Spleen (tissue), 7 donors: ENCODE measurements around the gene DENND4B.

ENCODE experiments used
- CTCF ChIP-seq, 11 experiments: fragments of 200-600 bp in 7 of 11; fragments of 450-650 bp in 4 of 11; sonication (generic) in 4 of 11; IDR thresholded peaks in 8 of 11; conservative IDR thresholded peaks in 3 of 11; 1 replicate in 7 of 11; 2 replicates in 4 of 11; pipeline versions ENCODE4 v1.4.0 to v1.8.0; 2016 to 2021; ENCODE audit warnings: antibody characterized with exemption in 11 of 11, inconsistent platforms in 4 of 11, mild to moderate bottlenecking in 1 of 11
- POLR2A ChIP-seq, 3 donors: fragments of 450-650 bp; IDR thresholded peaks; one replicate each; pipeline ENCODE4 v1.5.1; 2017; ENCODE audit warnings: antibody characterized with exemption in 3 of 3, mild to moderate bottlenecking in 1 of 3
- POLR2AphosphoS5 ChIP-seq, 3 donors: sonication (generic); formaldehyde crosslinking; IDR thresholded peaks; one replicate each; pipeline ENCODE4 v1.5.1; 2017; ENCODE audit warnings: antibody characterized with exemption in 3 of 3
- donor health status: DM: no; HTN: no; CAD: no; lungs with moderate emphysema.
- donor health status: DM: no; HTN: no; CAD: no.
- donor health status: DM: no; HTN: no; CAD: no.

GRCh38 chr1:153962088-153963029 is 15.8 kb upstream of the DENND4B start:
- no peak for TF ChIP-seq POLR2A (IDR thresholded peaks at IDR 0.05)
- TF ChIP-seq POLR2AphosphoS5 (IDR thresholded peaks at IDR 0.05) = no peak
- TF ChIP-seq CTCF (IDR thresholded peaks at IDR 0.05 in 8 of 11, conservative IDR thresholded peaks at IDR 0.05 in 3 of 11) = no peak
